HepG2 (cell line): ENCODE results near the gene SSTR5. TPM values are rescaled to one million over a fixed set of nuclear protein-coding genes. Genes with fewer than 3 reads are reported as not detected.

ENCODE experiments used
- ATF7 ChIP-seq, 2 experiments: fragments of 450-650 bp in 1 of 2; sonication (generic) in 1 of 2; formaldehyde crosslinking in 1 of 2; IDR thresholded peaks; 2 replicates each; pipeline versions ENCODE4 v1.4.0 to v1.6.1; 2016 to 2020; ENCODE audit warnings: antibody characterized with exemption in 1 of 2, mild to moderate bottlenecking in 1 of 2, missing genetic modification reagents in 1 of 2
- CBX5 ChIP-seq: sonication (generic); formaldehyde crosslinking; IDR thresholded peaks from 2 replicates; pipeline ENCODE4 v1.4.0; 2020; ENCODE audit warnings: missing genetic modification reagents, borderline replicate concordance
- EHMT2 ChIP-seq: fragments of 200-600 bp; sonication (generic); IDR thresholded peaks from 2 replicates; pipeline ENCODE4 v1.7.0; 2017; ENCODE audit warnings: antibody characterized with exemption, low read depth, low read length, borderline replicate concordance
- FOXA3 ChIP-seq: IDR thresholded peaks from 2 replicates; pipeline ENCODE4 v1.6.1; 2016; ENCODE audit warnings: missing genetic modification reagents, missing compliant biosample characterization
- MED8 ChIP-seq: sonication (generic); formaldehyde crosslinking; IDR thresholded peaks from 2 replicates; pipeline ENCODE4 v1.8.1; 2023; ENCODE audit warnings: mild to moderate bottlenecking, missing genetic modification reagents; ENCODE audit not compliant: insufficient replicate concordance
- PCBP2 ChIP-seq: fragments of 200-400 bp; formaldehyde crosslinking; optimal IDR thresholded peaks from 2 replicates; pipeline ENCODE3; 2018; ENCODE audit warnings: low read length, low read depth; ENCODE audit not compliant: poor library complexity, severe bottlenecking
- RORA ChIP-seq: sonication (generic); formaldehyde crosslinking; IDR thresholded peaks from 2 replicates; pipeline ENCODE4 v1.5.0; 2020; ENCODE audit warnings: mild to moderate bottlenecking, missing genetic modification reagents, moderate library complexity
- SSRP1 ChIP-seq: IDR thresholded peaks from 2 replicates; pipeline ENCODE4 v1.6.1; 2016; ENCODE audit warnings: control low read depth
- STAT5B ChIP-seq: sonication (generic); formaldehyde crosslinking; IDR thresholded peaks from 2 replicates; pipeline ENCODE4 v1.4.0; 2020; ENCODE audit warnings: missing genetic modification reagents
- TBX2 ChIP-seq: sonication (generic); formaldehyde crosslinking; IDR thresholded peaks from 2 replicates; pipeline ENCODE4 v1.5.0; 2020; ENCODE audit warnings: missing genetic modification reagents, mild to moderate bottlenecking, borderline replicate concordance
- ZNF235 ChIP-seq: sonication (generic); formaldehyde crosslinking; IDR thresholded peaks from 2 replicates; pipeline ENCODE4 v1.8.1; 2023; ENCODE audit warnings: mild to moderate bottlenecking, missing genetic modification reagents, borderline replicate concordance
- ZNF3 ChIP-seq: IDR thresholded peaks from 2 replicates; pipeline ENCODE4 v1.7.0; 2017; ENCODE audit warnings: inconsistent platforms
- ZNF597 ChIP-seq: sonication (generic); formaldehyde crosslinking; IDR thresholded peaks from 2 replicates; pipeline ENCODE4 v1.5.0; 2020; ENCODE audit warnings: missing genetic modification reagents
- ZNF781 ChIP-seq: sonication (generic); formaldehyde crosslinking; IDR thresholded peaks from 2 replicates; pipeline ENCODE4 v1.5.1; 2020; ENCODE audit warnings: borderline replicate concordance, mild to moderate bottlenecking, missing genetic modification reagents; ENCODE audit errors: not compliant biosample characterization
- polyA plus RNA-seq, 8 experiments: library from polyadenylated mRNA; depleted of rRNA in 3 of 8; stranded (reverse) in 7 of 8; unstranded in 1 of 8; fragments of >200 nt; fragmentation: Illumina TruSeq in 4 of 8; extraction: Trizol in 4 of 8; gene quantifications; 2 replicates each; pipeline versions ENCODE4 v1.2.1 to v1.2.3, GENCODE V29; 2011 to 2016; ENCODE audit warnings: low read depth in 4 of 8, missing spikeins in 1 of 8, mixed read lengths in 1 of 8; ENCODE audit not compliant: insufficient read depth in 1 of 8
- total RNA-seq, 5 experiments: library from RNA; depleted of rRNA; stranded (reverse); fragments of >200 nt; fragmentation: Illumina TruSeq; extraction: Trizol; gene quantifications; 2 replicates each; pipeline ENCODE4 v1.2.3, GENCODE V29; 2016; ENCODE audit warnings: low read depth in 1 of 5
- TF ChIP-seq, protein P1 (sequence below): sonication (generic); formaldehyde crosslinking; IDR thresholded peaks from 2 replicates; pipeline ENCODE4 v1.4.0; 2020; ENCODE audit warnings: missing genetic modification reagents, mild to moderate bottlenecking, borderline replicate concordance
- TF ChIP-seq, protein P2 (sequence below): conservative IDR thresholded peaks from 2 replicates; pipeline ENCODE4 v1.6.1; 2018; ENCODE audit warnings: missing genetic modification reagents
- TF ChIP-seq, protein P3 (sequence below): sonication (generic); formaldehyde crosslinking; IDR thresholded peaks from 2 replicates; pipeline ENCODE4 v1.4.0; 2020; ENCODE audit warnings: missing genetic modification reagents, borderline replicate concordance

SSTR5 gene
- total and polyA plus RNA-seq, 2 of the 13 experiments (the other 11 are each of a cell fraction or from before 2014, with no cell fraction given), result 0.20 to 0.49 TPM

- TF ChIP-seq, protein P1, sequence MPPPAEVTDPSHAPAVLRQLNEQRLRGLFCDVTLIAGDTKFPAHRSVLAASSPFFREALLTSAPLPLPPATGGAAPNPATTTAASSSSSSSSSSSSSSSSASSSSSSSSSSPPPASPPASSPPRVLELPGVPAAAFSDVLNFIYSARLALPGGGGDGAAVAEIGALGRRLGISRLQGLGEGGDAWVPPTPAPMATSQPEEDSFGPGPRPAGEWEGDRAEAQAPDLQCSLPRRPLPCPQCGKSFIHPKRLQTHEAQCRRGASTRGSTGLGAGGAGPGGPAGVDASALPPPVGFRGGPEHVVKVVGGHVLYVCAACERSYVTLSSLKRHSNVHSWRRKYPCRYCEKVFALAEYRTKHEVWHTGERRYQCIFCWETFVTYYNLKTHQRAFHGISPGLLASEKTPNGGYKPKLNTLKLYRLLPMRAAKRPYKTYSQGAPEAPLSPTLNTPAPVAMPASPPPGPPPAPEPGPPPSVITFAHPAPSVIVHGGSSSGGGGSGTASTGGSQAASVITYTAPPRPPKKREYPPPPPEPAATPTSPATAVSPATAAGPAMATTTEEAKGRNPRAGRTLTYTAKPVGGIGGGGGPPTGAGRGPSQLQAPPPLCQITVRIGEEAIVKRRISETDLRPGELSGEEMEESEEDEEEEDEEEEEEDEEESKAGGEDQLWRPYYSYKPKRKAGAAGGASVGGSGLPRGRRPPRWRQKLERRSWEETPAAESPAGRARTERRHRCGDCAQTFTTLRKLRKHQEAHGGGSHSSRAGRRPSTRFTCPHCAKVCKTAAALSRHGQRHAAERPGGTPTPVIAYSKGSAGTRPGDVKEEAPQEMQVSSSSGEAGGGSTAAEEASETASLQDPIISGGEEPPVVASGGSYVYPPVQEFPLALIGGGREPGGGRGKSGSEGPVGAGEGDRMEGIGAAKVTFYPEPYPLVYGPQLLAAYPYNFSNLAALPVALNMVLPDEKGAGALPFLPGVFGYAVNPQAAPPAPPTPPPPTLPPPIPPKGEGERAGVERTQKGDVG (CRISPR knock-in tag), result peak; percentile 88; the same call in 1 of the 2 replicates
- TF ChIP-seq SSRP1 (CRISPR knock-in tag) (no peak), EHMT2 (no peak), ZNF781 (CRISPR knock-in tag) (peak; percentile 92), ZNF597 (CRISPR knock-in tag) (no peak), RORA (peak; percentile 76; the same call in 1 of the 2 replicates), STAT5B (CRISPR knock-in tag) (no peak; the same call in 1 of the 2 replicates), CBX5 (peak; percentile 29), TBX2 (peak; percentile 94), PCBP2 (no peak), ATF7 (IDR thresholded peaks at IDR 0.05) (no peak), ATF7 (CRISPR knock-in tag; IDR thresholded peaks at IDR 0.05) (peak; percentile 89), MED8 (CRISPR knock-in tag) (peak; percentile 98), ZNF3 (CRISPR knock-in tag) (peak; percentile 67; the same call in 1 of the 2 replicates), ZNF235 (no peak), FOXA3 (CRISPR knock-in tag) (peak; percentile 65)
- TF ChIP-seq, protein P2, sequence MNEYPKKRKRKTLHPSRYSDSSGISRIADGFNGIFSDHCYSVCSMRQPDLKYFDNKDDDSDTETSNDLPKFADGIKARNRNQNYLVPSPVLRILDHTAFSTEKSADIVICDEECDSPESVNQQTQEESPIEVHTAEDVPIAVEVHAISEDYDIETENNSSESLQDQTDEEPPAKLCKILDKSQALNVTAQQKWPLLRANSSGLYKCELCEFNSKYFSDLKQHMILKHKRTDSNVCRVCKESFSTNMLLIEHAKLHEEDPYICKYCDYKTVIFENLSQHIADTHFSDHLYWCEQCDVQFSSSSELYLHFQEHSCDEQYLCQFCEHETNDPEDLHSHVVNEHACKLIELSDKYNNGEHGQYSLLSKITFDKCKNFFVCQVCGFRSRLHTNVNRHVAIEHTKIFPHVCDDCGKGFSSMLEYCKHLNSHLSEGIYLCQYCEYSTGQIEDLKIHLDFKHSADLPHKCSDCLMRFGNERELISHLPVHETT (CRISPR knock-in tag), result peak; percentile 90
- TF ChIP-seq, protein P3, sequence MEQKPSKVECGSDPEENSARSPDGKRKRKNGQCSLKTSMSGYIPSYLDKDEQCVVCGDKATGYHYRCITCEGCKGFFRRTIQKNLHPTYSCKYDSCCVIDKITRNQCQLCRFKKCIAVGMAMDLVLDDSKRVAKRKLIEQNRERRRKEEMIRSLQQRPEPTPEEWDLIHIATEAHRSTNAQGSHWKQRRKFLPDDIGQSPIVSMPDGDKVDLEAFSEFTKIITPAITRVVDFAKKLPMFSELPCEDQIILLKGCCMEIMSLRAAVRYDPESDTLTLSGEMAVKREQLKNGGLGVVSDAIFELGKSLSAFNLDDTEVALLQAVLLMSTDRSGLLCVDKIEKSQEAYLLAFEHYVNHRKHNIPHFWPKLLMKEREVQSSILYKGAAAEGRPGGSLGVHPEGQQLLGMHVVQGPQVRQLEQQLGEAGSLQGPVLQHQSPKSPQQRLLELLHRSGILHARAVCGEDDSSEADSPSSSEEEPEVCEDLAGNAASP, result peak; percentile 87
Measured at GRCh38 chr16:1082266-1082951, 9.9 kb downstream of the SSTR5 start (continued).
